C4-2B (cell line): ENCODE measurements around the gene MFSD2A.

Source experiments
- H3K27ac ChIP-seq: fragments of 450-650 bp; 2 replicates; pipeline ENCODE4 v1.5.1; 2017
- ZFX ChIP-seq: fragments of 450-650 bp; IDR thresholded peaks from 2 replicates; pipeline ENCODE4 v1.6.1; 2017
- TF ChIP-seq, protein P1 (sequence below): fragments of 450-650 bp; conservative IDR thresholded peaks from 2 replicates; pipeline ENCODE4 v1.5.1; 2017; ENCODE audit warnings: mild to moderate bottlenecking

The MFSD2A gene

DNA sequence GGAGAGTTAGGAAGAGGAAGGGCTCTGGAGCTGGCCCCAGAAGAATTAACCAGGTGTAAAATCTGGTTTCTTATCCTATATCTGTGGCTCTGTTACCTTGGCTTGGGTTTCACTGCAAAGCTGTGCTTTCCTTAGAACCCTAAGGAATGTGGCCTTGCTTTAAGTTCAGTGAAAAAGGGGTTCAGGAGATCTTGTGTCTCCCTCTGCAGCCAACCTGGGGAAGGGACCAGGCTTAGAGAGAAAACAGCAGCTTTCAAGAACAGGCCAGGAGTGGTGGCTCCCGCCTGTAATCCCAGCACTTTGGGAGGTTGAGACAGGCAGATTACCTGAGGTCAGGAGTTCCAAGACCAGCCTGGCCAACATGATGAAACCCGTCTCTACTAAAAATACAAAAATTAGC lies 37.1 kb upstream of the MFSD2A start:
- TF ChIP-seq, protein P1, sequence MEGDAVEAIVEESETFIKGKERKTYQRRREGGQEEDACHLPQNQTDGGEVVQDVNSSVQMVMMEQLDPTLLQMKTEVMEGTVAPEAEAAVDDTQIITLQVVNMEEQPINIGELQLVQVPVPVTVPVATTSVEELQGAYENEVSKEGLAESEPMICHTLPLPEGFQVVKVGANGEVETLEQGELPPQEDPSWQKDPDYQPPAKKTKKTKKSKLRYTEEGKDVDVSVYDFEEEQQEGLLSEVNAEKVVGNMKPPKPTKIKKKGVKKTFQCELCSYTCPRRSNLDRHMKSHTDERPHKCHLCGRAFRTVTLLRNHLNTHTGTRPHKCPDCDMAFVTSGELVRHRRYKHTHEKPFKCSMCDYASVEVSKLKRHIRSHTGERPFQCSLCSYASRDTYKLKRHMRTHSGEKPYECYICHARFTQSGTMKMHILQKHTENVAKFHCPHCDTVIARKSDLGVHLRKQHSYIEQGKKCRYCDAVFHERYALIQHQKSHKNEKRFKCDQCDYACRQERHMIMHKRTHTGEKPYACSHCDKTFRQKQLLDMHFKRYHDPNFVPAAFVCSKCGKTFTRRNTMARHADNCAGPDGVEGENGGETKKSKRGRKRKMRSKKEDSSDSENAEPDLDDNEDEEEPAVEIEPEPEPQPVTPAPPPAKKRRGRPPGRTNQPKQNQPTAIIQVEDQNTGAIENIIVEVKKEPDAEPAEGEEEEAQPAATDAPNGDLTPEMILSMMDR: no peak
- TF ChIP-seq ZFX: no peak
- no peak overlapping the region for H3K27ac ChIP-seq

GRCh38 chr1:39919545-39919944 lies 35.4 kb upstream of the MFSD2A start:
- TF ChIP-seq, protein P1: peak; percentile 87
- no peak for TF ChIP-seq ZFX
- H3K27ac ChIP-seq: no peak overlapping the region

- TF ChIP-seq ZFX: no peak
- TF ChIP-seq, protein P1: no peak
- no peak overlapping the region for H3K27ac ChIP-seq
These were observed 32.7 kb upstream of the MFSD2A start for GRCh38 chr1:39922251-39922688.

DNA sequence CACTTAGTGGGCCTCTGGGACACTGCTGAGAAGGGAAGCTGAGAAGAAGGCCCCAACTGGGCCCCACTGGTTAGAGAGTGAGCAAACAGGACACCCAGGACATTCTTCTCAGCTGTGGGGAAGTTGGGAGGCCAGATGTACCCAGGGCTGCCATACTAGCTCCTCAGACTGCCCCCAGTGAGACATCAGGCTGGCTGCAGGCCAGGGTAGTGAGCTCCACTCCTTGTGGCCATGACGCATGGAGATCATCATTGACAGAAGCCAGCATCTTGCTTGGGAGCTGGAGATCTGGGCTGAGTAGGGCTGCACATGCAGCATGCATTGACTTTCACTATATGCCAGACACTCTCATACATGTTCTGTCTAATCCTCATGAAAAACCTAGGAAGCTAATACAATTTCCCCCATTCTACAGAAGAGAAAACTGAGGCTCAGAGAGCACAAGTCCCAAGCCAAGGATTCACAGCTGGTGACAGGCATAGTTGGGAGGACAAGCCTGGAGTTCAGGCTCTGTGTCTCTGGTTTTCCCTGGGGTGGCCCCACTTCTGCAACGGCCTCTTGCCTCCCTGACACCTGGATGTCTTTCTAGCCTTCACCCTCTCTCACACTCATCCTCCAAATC lies 29.1 kb upstream of the MFSD2A start:
- no peak overlapping the region for H3K27ac ChIP-seq
- TF ChIP-seq ZFX: no peak
- TF ChIP-seq, protein P1: no peak

DNA sequence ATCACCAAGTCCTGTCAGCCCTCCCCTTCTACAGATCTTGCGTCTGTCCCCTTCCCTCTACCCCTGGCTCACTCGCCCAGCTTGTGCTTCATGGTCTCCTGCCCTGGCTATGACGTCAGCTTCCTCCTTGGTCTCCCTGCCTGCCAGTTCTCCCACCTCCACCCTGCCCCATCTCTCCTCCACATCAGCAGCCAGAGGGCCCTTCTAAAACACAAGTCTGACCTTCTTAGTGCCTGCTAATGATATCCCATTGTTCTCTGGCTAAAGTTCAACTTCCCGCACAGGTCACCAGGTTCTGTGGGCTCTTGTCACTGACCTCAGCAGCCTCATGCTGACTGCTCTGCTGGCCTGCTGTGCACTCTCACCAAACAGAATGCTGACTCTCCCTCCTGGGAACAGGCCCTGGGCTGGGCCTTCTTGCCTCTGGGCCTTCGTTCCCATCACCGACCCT lies 28.6 kb upstream of the MFSD2A start:
- no peak overlapping the region for H3K27ac ChIP-seq
- TF ChIP-seq, protein P1: no peak
- TF ChIP-seq ZFX: no peak

DNA sequence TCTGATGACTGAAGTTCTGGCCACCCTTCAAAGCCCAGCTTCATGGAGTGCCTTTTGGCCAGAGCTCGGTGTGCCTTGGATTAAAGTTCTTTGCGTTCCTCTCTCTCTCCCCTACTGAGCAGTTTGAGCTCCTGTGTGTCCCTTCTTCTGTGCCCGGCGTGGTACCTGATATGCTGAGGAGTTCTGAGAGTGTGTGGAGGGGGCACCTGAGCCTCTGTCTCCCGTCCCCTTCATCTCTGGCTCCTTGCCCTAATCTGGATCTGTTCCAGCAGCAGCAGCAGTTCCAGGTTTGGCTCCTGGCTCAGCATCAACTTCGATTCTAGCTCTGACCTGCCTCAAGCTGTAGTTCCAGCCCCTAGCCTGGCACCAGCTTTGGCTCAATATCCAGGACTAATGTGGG lies 28.1 kb upstream of the MFSD2A start:
- H3K27ac ChIP-seq: no peak overlapping the region
- no peak for TF ChIP-seq ZFX
- TF ChIP-seq, protein P1: no peak

- TF ChIP-seq ZFX: no peak
- TF ChIP-seq, protein P1: no peak
These were observed 27.4 kb upstream of the MFSD2A start for GRCh38 chr1:39927538-39927937.

More at GRCh38 chr1:39927538-39927937, 27.4 kb upstream of the MFSD2A start:
- no peak overlapping the region for H3K27ac ChIP-seq
